ENCODE results near the gene DNAJB12.

The DNAJB12 gene

DNA sequence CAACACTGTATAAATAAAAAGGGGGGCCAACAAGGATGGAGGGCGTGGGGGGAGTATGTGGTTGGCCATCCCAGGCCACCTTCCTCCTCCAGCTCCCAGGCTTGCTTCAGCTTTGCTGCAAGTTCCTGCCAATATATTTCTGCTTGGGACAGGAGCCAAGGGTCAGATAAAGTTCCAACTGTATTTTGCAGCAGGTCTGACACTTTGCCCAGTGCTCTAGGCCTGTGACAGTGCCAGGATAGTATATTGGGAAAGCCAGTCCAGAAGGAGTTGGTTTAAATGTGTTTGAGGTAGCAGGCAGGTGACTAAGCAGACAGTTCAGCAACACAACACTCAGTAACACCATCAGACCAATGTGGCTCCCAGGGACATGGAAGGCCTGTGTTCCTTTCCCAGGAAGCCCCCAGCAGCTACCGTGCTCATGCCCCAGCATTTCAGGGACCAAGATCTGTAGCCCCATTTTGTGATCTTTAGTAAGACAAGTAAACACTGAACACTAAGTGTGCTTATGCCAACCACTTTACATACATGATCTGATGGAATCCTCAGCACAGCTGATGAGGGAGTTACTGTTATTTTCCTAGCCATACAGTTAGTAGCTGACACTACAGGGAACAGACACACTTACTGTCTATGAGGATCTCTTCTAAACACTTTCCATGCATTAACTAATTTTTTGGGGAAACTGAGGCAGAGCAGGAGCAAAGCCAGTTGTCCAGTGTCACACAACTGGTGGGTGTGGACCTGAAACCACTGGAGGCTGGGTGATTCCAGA is 38.9 kb downstream of the DNAJB12 start:
- peak; percentile 87 for DNase-seq (ENCODE audit: low read depth)
- no peak overlapping the region for H3K4me3 ChIP-seq (ENCODE audit: control insufficient read depth, low read depth, low read length)
- no peak for TF ChIP-seq CTCF (IDR thresholded peaks at IDR 0.05; ENCODE audit: control insufficient read depth, insufficient read depth, low read depth, low read length, missing control alignments)

DNA sequence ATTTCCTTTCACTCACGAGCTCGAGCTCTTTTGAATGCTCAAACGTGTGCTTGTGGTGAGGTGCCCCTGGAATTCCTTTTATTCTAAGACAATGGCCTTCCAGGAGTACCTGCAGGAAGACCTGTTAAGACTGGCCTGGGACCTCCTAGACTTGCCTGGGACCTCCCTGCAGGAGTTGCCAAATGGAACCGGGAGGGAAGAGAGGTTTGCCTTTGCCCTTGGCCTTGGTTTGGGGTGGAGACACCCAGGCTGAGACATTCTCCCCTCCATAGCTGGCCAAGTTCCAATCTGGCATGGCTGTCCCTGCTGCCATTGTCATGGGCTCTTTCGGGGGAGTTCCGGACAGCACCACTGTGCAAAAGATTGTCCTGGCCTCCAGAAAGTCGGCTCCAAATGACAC is 39.7 kb downstream of the DNAJB12 start:
- DNase-seq (ENCODE audit: low read depth): no peak
- H3K4me3 ChIP-seq (ENCODE audit: control insufficient read depth, low read depth, low read length): no peak overlapping the region

DNA sequence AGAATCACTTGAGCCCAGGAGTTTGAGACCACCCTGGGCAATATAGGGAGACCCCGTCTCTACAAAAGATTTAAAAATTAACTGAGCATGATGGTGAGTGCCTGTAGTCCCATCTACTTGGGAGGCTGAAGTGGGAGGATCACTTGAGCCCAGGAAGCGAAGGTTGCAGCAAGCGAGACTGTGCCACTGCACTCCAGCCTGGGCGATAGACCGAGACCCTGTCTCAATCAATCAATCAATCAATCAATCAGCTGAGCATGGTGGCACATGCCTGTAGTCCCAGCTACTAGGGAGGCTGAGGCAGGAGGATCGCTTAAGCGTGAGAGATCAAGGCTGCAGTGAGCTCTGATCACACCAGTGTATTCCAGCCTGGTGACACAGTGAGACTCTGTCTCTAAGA is 40.5 kb downstream of the DNAJB12 start:
- TF ChIP-seq CTCF (IDR thresholded peaks at IDR 0.05; ENCODE audit: control insufficient read depth, insufficient read depth, low read depth, low read length, missing control alignments): no peak
- no peak for DNase-seq (ENCODE audit: low read depth)

More for the DNA sequence above, 39.7 kb downstream of the DNAJB12 start:
- no peak for TF ChIP-seq CTCF (IDR thresholded peaks at IDR 0.05; ENCODE audit: control insufficient read depth, insufficient read depth, low read depth, low read length, missing control alignments)

GRCh38 chr10:72312865-72313391 is 41.8 kb downstream of the DNAJB12 start:
- no peak for TF ChIP-seq CTCF (IDR thresholded peaks at IDR 0.05; ENCODE audit: control insufficient read depth, insufficient read depth, low read depth, low read length, missing control alignments)
- no peak overlapping the region for H3K4me3 ChIP-seq (ENCODE audit: control insufficient read depth, low read depth, low read length)
- DNase-seq (ENCODE audit: low read depth): no peak

More for the DNA sequence above, 40.5 kb downstream of the DNAJB12 start:
- H3K4me3 ChIP-seq (ENCODE audit: control insufficient read depth, low read depth, low read length): no peak overlapping the region

DNA sequence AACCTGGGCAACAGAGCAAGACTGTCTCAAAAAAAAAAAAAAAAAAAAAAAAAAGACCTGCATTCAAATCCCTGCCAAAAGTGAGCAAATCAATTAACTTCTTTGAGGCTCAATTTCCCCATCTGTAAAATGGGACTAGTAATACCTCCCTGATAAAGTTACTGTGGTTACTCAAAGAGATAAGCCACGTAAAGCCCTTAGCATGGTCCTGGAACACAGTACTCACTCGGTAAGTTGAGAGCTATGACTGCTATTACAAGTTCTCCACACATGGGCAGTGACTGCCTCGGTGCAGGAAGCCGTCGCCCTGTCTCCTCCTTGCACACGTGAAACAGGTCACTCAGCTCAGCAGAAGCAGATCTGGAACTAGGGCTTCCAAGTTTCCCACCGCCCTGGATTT is 43.1 kb downstream of the DNAJB12 start:
- no peak overlapping the region for H3K4me3 ChIP-seq (ENCODE audit: control insufficient read depth, low read depth, low read length)
- DNase-seq (ENCODE audit: low read depth): no peak
- no peak for TF ChIP-seq CTCF (IDR thresholded peaks at IDR 0.05; ENCODE audit: control insufficient read depth, insufficient read depth, low read depth, low read length, missing control alignments)

- no peak for DNase-seq (ENCODE audit: low read depth)
- no peak overlapping the region for H3K4me3 ChIP-seq (ENCODE audit: control insufficient read depth, low read depth, low read length)
- no peak for TF ChIP-seq CTCF (IDR thresholded peaks at IDR 0.05; ENCODE audit: control insufficient read depth, insufficient read depth, low read depth, low read length, missing control alignments)
These were observed 44.1 kb downstream of the DNAJB12 start for GRCh38 chr10:72310636-72311035.
